Iris pigment epithelial cell (primary cell): ENCODE measurements around the gene BPGM.

Experiments
- DNase-seq: peaks from one replicate; pipeline ENCODE4 v3.0.0-alpha.2; 2011; ENCODE audit warnings: low read depth

BPGM gene

GRCh38 chr7:134646425-134647305 lies at the start of gene BPGM:
TSS of gene BPGM (plus strand) at chr7:134646853. CDS start at chr7:134661508, 14,655 bp downstream.
- DNase-seq: peak; percentile 100

GRCh38 chr7:134599371-134599770 lies 47.3 kb upstream of the BPGM start:
- no peak for DNase-seq

GRCh38 chr7:134601459-134601858 lies 45.2 kb upstream of the BPGM start:
- no peak for DNase-seq

GRCh38 chr7:134602881-134603451 lies 43.7 kb upstream of the BPGM start:
- peak; percentile 72 for DNase-seq

- peak; percentile 54 for DNase-seq
These were observed 40.4 kb upstream of the BPGM start for GRCh38 chr7:134605978-134606923.

- DNase-seq: no peak
These were observed 35.0 kb upstream of the BPGM start for GRCh38 chr7:134611611-134612151.

- no peak for DNase-seq
These were observed 34.5 kb upstream of the BPGM start for GRCh38 chr7:134612197-134612596.

GRCh38 chr7:134613623-134614347 lies 32.9 kb upstream of the BPGM start:
- peak; percentile 99 for DNase-seq

- DNase-seq: no peak
These were observed 30.0 kb upstream of the BPGM start for GRCh38 chr7:134616611-134617010.

- DNase-seq: peak; percentile 72
These were observed 27.7 kb upstream of the BPGM start for GRCh38 chr7:134618756-134619530.

- peak; percentile 92 for DNase-seq
These were observed 26.9 kb upstream of the BPGM start for GRCh38 chr7:134619627-134620331.

- DNase-seq: no peak
These were observed 24.2 kb upstream of the BPGM start for GRCh38 chr7:134622303-134622995.

GRCh38 chr7:134623193-134623592 lies 23.5 kb upstream of the BPGM start:
- no peak for DNase-seq

GRCh38 chr7:134625550-134625949 lies 21.1 kb upstream of the BPGM start:
- peak; percentile 28 for DNase-seq

- DNase-seq: no peak
These were observed 19.4 kb upstream of the BPGM start for GRCh38 chr7:134627109-134627774.

GRCh38 chr7:134627775-134628153 lies 18.9 kb upstream of the BPGM start:
- DNase-seq: no peak

GRCh38 chr7:134629445-134629844 lies 17.2 kb upstream of the BPGM start:
- DNase-seq: no peak

- DNase-seq: no peak
These were observed 16.4 kb upstream of the BPGM start for GRCh38 chr7:134630237-134630636.

- no peak for DNase-seq
These were observed 15.8 kb upstream of the BPGM start for GRCh38 chr7:134630893-134631292.
